AML-193 (cell line): ENCODE results near the gene SRPK1.

Source experiments
- DNase-seq, 2 experiments: peaks; one replicate each; lab custom pipeline; 2025; lab: John Stamatoyannopoulos, UW

The SRPK1 gene

DNA sequence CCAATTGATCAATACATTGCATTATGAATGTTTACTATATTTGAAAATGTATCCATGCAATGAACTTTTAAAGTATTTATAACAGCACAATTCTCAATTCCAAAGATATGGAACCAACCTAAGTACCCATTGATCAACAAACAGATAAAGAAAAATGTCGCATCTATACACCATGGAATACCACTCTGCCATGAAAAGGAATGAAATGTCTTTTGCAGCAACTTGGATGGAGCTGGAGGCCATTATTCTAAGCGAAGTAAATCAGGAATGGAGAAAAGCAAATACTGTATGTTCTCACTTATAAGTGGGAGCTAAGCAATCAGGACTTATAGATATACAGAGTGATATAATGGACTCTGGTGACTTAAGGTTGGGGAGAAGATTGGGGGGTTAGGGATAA, 22.9 kb downstream of the SRPK1 start:
- no peak for DNase-seq

- DNase-seq = no peak
These were observed 23.4 kb downstream of the SRPK1 start for GRCh38 chr6:35897486-35897885.

- no peak for DNase-seq
These were observed 23.9 kb downstream of the SRPK1 start for GRCh38 chr6:35897036-35897435.

- no peak for DNase-seq
These were observed 24.7 kb downstream of the SRPK1 start for GRCh38 chr6:35896228-35896627.

DNA sequence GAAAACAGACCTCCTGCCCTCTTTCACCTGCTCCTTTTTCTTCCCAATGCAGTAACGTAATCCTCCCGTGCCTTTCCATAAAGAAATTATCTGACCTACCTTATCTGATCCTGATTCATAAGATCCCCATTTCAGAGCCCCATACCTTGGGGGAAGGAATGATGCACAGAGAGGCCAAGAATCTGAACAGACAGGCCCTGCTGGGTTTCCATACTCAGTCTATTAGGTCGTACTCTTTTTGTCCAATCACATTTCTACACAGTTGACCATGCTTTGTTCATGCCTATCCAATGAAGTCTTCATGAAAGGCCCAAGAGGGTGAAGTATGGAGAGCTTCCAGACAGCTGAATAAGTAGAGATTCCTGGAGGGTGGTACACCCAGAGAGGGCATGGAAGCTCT, 25.3 kb downstream of the SRPK1 start:
- DNase-seq = no peak

DNA sequence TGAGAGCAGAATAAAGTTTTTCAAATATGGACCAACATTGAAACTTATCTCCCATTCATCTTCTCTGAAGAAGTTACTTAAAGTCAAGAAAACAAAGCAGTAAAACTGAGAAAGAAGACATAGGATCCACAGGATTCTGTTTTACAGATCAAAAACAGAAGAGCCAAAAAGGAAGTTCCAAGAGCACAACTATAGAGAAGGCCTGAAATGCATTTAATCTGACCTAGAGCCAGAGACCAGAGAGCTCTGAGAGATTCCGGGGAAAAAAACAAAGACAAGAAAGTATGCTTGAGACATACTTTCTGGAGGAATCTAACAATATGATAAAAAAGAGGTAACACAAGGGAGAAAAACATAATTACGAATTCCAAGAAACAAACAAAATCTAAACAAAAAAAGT, 26.1 kb downstream of the SRPK1 start:
- DNase-seq = no peak

DNA sequence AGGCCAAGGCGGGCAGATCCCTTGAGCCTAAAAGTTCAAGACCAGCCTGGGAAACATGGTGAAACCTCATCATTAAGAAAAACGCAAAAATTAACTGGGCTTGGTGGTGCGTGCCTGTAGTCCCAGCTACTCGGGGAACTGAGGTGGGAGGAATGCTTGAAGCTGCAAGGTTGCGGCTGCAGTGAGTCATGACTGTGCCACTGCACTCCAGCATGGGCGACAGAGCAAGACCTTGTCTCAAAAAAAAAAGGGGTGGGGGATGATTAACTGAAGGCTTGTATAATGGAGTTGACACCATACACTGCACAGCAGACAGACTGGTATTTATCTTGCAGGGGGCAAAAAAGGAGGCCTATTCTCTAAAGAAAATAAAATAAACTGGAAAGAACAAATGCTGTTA, 27.7 kb downstream of the SRPK1 start:
- DNase-seq = no peak

GRCh38 chr6:35892482-35892881, 28.4 kb downstream of the SRPK1 start:
- no peak for DNase-seq

DNA sequence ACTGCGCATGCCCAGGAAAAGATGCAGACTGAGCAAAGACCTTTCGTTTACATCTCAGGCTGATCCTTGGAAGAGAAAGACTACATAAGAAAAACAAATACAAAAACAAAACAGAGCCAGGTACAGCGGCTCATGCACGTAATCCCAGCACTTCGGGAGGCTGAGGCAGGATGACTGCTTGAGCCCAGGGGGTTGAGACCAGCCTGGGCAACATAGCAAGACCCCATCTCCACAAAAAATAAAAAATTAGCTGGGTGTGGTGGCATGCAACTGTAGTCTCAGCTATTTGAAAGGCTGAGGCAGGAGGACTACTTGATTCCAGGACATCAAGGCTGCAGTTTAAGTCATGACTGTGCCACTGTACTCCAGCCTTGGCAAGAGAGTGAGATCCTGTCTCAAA, 41.7 kb downstream of the SRPK1 start:
- DNase-seq = no peak

- DNase-seq = no peak
These were observed 44.0 kb downstream of the SRPK1 start for GRCh38 chr6:35876902-35877301.

DNA sequence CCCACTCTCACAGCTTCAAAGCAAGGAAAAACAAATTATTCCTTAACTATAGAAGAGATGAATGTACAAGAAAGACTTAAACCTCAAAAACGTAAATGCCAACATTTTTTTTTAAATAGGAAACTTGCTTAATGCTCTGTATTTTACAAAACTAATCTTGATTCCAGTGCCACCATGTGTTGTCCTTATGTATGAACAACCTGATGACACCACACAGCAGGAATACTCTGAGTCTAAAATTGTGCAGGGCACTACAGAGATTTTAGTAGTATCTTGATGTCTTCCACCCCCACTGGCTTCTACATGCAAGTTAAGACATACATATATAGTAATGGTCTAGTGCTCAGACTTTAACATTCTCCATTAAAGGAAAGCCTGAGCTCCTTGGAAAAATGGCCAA, 46.2 kb downstream of the SRPK1 start:
- no peak for DNase-seq

DNA sequence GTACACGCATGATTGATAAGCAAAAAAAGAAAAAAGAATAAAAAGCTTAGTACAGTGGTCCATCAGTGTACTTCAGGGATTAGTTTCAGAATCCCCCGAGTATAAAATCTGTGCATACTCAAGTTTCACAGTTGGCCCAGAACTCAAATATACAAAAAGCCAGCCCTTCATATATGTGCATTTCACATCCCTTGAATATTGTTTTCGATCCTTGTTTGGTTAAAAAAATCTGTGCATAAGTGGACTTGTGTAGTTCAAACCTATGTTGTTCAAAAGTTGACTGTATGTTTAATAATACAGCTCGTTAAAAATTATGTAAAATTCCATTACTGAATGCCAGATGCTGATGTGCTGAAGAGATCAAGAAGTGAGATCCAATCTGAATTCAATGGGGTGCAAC, 61.5 kb downstream of the SRPK1 start:
- no peak for DNase-seq

GRCh38 chr6:35857853-35858252, 63.0 kb downstream of the SRPK1 start:
- no peak for DNase-seq

- DNase-seq = no peak
These were observed 64.6 kb downstream of the SRPK1 start for GRCh38 chr6:35856250-35856649.

DNA sequence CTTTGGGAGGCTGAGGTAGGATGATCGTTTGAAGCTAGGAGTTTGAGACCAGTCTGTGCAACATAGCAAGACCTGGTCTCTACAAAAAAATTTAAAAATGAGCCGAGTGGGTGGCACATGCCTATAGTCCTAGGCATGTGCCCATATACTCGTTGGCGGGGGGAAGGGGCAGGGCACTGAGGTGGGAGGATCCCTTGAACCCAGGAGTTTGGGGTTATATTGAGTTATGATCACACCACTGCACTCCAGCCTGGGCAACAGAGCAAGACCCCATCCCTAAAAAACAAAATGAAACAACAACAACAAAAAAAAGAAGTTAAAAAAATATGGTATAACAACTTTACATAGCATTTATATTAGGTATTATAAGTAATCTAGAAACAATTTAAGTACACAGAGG, 67.9 kb downstream of the SRPK1 start:
- no peak for DNase-seq

GRCh38 chr6:35850208-35850607, 70.7 kb downstream of the SRPK1 start:
- peak; percentile 89 to 93 for DNase-seq

- no peak for DNase-seq
These were observed 76.6 kb downstream of the SRPK1 start for GRCh38 chr6:35844290-35844689.

DNA sequence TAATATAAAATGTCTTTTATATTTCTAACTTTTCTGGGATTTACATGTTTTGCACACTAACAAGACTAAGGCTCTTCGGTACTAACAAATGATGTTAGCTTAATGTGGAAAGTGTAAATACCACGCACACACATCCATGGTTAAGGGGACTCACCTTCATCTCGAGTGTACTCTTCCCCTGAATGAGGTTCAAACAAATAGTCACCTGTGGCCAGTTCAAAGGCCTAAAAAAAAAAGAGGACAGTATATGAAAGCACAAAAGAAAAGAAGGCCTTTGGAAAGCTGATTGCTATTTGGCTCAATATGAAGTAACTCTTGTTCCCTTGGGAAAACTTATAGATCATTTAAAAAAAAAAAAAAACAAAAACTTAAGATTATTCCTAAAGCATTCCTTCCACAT, 78.5 kb downstream of the SRPK1 start:
- DNase-seq = no peak

- no peak for DNase-seq
These were observed 81.9 kb downstream of the SRPK1 start for GRCh38 chr6:35839019-35839418.

GRCh38 chr6:35833536-35833935, 87.4 kb downstream of the SRPK1 start:
- DNase-seq = peak; percentile 86 to 87

DNA sequence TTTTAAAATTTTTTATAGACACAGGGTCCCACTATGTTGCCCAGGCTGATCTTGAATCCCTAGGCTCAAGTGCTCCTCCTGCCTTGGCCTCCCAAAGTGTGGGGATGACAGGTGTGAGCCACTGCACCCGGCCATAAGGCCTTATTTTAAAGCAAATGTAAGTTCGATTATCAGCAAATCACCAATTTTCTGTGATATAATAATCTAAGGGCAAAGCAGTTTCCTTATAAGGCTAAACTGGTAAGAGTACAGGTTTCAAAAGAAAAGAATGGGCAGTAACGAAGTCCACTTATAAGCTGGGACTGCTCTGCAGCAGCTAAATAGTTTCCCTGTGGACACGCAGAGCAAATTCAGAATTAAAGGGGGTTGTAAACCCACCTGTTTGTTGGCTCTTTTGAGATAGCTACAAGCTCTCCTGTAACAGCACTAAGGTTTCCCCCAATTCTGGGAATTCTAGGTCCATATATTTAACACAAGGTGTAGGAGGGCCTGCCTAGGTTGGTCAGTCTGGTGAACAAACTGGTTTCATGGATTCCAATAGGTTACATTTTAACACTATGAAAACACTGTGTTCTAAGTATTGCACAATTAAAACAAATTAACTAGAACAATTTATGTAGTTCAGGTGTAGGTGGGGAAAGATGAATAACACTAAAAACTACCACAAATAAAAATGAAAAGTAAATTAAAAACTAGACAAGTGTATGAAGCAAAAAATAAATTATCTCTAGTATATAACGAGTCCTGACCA, 89.5 kb downstream of the SRPK1 start:
- DNase-seq = no peak

DNA sequence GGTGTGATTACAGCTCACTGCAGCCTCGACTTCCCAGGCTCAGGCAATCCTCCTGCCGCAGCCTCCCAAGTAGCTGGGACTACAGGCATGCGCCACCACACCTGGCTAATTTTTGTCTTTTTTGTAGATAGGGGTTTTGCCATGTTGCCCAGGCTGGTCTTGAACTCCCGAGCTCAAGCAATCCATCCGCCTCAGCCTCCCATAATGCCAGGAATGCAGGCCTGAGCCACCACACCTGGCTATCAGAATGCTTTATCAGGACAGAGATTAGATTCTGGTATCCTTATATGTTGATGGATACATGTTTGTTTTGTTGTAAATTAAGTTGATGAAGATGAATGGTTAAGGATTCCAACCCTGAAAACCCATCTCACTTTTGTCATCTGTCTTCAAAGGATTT, 91.6 kb downstream of the SRPK1 start:
- no peak for DNase-seq

DNA sequence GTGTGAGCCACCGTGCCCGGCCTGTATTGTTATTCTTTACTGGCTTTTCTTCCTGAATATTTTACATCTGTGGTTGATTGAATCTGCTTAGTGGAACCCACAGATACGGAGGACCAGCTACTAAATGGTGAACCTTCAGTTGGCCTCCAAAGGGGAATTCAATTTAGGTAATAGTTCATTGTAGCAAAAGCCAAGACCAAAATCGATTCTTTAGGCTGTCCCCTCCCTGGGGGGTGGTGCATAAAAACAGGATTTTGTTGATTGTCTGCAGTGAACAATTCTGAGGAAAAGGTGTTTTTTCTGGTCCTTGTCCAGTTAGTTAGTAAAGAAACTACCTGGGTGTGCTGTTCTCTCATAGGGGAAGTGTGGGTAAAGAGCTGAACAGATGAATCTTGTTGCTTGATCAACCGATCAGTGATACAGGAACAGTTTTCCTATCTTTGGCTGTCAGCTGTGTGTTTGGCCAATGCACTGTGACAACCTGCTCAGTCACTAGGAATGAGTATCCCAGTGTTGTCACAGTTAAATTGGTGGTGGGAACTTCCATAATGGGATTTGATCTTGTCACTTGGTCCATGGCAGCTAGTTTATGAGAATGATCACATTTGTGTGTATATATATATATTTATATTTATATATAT, 96.2 kb downstream of the SRPK1 start:
- DNase-seq = no peak

DNA sequence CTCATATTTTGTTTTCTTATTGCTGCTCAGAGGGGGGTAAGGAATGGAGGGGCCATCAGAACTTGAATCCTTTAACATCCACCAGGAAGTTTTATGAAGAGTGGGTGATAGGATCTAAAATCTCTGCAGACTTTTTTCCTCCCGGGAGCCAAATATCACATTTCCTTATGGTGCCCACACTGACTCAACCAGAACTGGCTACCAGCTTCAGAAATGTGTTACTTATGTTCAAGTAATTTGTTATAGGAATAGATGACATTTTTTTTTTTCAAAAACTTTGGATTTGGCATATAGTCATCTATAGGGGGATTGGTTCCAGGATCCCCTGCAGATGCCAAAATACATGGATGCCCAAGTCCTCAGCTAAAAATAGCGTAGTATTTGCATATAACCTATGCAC, 97.3 kb downstream of the SRPK1 start:
- no peak for DNase-seq
